Transverse colon (tissue), 4 donors: ENCODE data around the gene AGBL4. TPM values are rescaled to one million over a fixed set of nuclear protein-coding genes. Genes with fewer than 3 reads are reported as not detected.
A peak's percentile ranks its signal among the peaks of the same experiment; 100 is the strongest.

ENCODE experiments used
- DNase-seq: peaks from one replicate; pipeline ENCODE4 v3.0.0-alpha.2; 2019
- H3K27ac ChIP-seq, 4 donors: fragments of 200-600 bp; sonication (generic); 2 replicates each; pipeline ENCODE4 v1.5.1; 2016 to 2018; ENCODE audit warnings: inconsistent platforms in 4 of 4
- H3K27me3 ChIP-seq: fragments of 200-600 bp; sonication (generic); 2 replicates; pipeline ENCODE4 v1.5.1; 2017; ENCODE audit warnings: inconsistent platforms
- H3K36me3 ChIP-seq, 4 donors: fragments of 200-600 bp; sonication (generic); 2 replicates each; pipeline ENCODE4 v1.5.1; 2017 to 2019; ENCODE audit warnings: inconsistent platforms in 4 of 4
- H3K4me1 ChIP-seq, 4 donors: fragments of 200-600 bp; sonication (generic); 2 replicates each; pipeline ENCODE4 v1.5.1; 2017 to 2020; ENCODE audit warnings: inconsistent platforms in 4 of 4
- H3K4me3 ChIP-seq, 4 donors: fragments of 200-600 bp; sonication (generic); 1 replicate in 1 of 4; 2 replicates in 3 of 4; pipeline versions ENCODE4 v1.5.1 to v1.6.1; 2017 to 2019; ENCODE audit warnings: inconsistent platforms in 4 of 4
- H3K9me3 ChIP-seq, 2 donors: fragments of 200-600 bp; sonication (generic); 2 replicates each; pipeline ENCODE4 v1.5.1; 2017 to 2019; ENCODE audit warnings: inconsistent platforms in 2 of 2
- EP300 ChIP-seq: sonication (generic); formaldehyde crosslinking; IDR thresholded peaks from one replicate; pipeline ENCODE4 v1.6.1; 2017; ENCODE audit warnings: antibody characterized with exemption, low read depth
- POLR2A ChIP-seq: fragments of 450-650 bp; IDR thresholded peaks from one replicate; pipeline ENCODE4 v1.6.1; 2016; ENCODE audit warnings: antibody characterized with exemption, mild to moderate bottlenecking, moderate library complexity
- POLR2AphosphoS5 ChIP-seq, 3 donors: sonication (generic); formaldehyde crosslinking; IDR thresholded peaks; one replicate each; pipeline ENCODE4 v1.6.1; 2016; ENCODE audit warnings: antibody characterized with exemption in 3 of 3
- WGBS, 2 donors: methylation state at CpG; one replicate each; pipeline ENCODE4 v1.1.5; 2018; ENCODE audit warnings: low coverage in 1 of 2; 5-methylcytosine and 5-hydroxymethylcytosine counted together
- in situ Hi-C, 4 donors: fragments of 200-750 bp; cut with MboI; loops; one replicate each; pipeline versions ENCODE4 v1.15.0 to v1.15.1; 2017; ENCODE audit warnings: low sequenced_read_pairs in 3 of 4, low pct_ligation_motif_present in 1 of 4, low pct_unique_long_range_greater_than_20kb in 1 of 4
- intact Hi-C: fragments of 100-400 bp; cut with DNase I; formaldehyde crosslinking; loops from one replicate; pipeline ENCODE4 v1.15.1; 2023; ENCODE audit warnings: low total_unique reads
- small RNA-seq, 4 donors: library from RNA; depleted of rRNA; stranded (forward); fragments of <200 nt; gene quantifications; one replicate each; pipeline ENCODE3, GENCODE V24; 2016
- total RNA-seq, 4 donors: library from RNA; depleted of rRNA; stranded (reverse); fragments of >200 nt; gene quantifications; one replicate each; pipeline ENCODE4 v1.1.0, GENCODE V29; 2016
- TF ChIP-seq, protein P1 (sequence below), 5 experiments: fragments of 200-600 bp in 3 of 5; fragments of 450-650 bp in 2 of 5; sonication (generic) in 3 of 5; IDR thresholded peaks; 1 replicate in 2 of 5; 2 replicates in 3 of 5; pipeline ENCODE4 v1.5.1; 2016 to 2017; ENCODE audit warnings: antibody characterized with exemption in 5 of 5, inconsistent platforms in 3 of 5, mild to moderate bottlenecking in 2 of 5, moderate library complexity in 1 of 5

Gene AGBL4
- total RNA-seq, 4 donors from 2014 or later = 0.82 TPM; not detected in 3

DNA sequence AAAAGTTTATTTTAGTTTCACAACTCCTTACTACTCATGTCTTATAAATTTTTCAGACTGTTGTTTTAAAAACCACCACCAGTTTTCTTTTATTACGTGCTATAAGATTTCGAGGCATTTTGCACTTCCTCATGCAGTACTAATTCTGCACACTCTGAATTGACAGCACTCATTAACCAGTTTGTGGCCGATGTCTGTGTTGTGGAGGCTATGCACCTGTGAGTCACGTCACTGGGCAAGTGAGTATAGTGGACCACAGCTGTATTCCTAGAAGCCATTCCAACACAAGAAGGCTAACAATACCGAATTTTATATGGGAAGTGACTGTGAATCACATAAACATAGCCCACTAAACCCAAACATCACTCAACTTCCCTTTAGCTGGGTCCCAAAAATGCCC, 1530.7 kb downstream of the AGBL4 start:
- 27 to 36% methylated on average over 2 to 5 of the region's 5 CpGs for WGBS, 2 donors
- Histone ChIP-seq H3K36me3 (no peaks in the 10 kb centered on the region), H3K27ac (peak overlapping the region in 1 of 4 donors; percentile 46), H3K4me3 (no peak overlapping the region), H3K27me3 (no peaks in the 10 kb centered on the region), H3K4me1 (peaks cover 7 to 31% (median 19%) of the 10 kb centered on the region in 4 donors), H3K9me3 (no peaks in the 10 kb centered on the region)
- in situ Hi-C loops (no loop called here), intact Hi-C loops (no loop called here)
- no peak for TF ChIP-seq POLR2A
- TF ChIP-seq, protein P1, sequence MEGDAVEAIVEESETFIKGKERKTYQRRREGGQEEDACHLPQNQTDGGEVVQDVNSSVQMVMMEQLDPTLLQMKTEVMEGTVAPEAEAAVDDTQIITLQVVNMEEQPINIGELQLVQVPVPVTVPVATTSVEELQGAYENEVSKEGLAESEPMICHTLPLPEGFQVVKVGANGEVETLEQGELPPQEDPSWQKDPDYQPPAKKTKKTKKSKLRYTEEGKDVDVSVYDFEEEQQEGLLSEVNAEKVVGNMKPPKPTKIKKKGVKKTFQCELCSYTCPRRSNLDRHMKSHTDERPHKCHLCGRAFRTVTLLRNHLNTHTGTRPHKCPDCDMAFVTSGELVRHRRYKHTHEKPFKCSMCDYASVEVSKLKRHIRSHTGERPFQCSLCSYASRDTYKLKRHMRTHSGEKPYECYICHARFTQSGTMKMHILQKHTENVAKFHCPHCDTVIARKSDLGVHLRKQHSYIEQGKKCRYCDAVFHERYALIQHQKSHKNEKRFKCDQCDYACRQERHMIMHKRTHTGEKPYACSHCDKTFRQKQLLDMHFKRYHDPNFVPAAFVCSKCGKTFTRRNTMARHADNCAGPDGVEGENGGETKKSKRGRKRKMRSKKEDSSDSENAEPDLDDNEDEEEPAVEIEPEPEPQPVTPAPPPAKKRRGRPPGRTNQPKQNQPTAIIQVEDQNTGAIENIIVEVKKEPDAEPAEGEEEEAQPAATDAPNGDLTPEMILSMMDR (IDR thresholded peaks at IDR 0.05) = peak in 3 of 5 experiments; percentile 18 to 42 (median 28)
- DNase-seq = peak; percentile 15

DNA sequence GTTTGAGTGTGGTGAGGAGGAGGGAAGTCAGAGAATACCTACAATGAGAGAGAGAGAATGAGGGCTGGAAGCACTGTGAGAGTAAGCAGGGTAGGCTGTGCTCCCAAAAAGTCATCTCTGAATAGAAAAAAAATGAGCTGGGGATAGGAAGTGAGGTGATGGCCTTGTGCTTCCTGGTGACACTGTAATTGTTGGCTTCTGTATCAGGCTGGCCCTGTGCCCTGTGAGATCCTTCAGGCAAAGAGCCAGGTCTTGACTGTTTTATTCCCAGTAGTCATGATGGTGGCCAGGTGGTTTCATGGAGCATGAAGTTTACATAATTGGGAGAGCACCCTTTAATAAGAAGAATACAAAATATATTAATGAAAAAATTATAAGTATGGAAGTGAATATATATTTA, 1531.4 kb downstream of the AGBL4 start:
- peak in 2 of 3 donors; percentile 21 to 35 for TF ChIP-seq POLR2AphosphoS5 (IDR thresholded peaks at IDR 0.05)
- TF ChIP-seq, protein P1 (IDR thresholded peaks at IDR 0.05) = no peak
- no peak overlapping the region for H3K27ac ChIP-seq
- intact Hi-C loops = no loop called here
- no peaks in the 10 kb centered on the region for H3K27me3 ChIP-seq
- no peaks in the 10 kb centered on the region for H3K9me3 ChIP-seq
- peaks cover 7 to 30% (median 18%) of the 10 kb centered on the region in 4 donors for H3K4me1 ChIP-seq
- H3K36me3 ChIP-seq = no peaks in the 10 kb centered on the region
- no peak overlapping the region for H3K4me3 ChIP-seq
- in situ Hi-C loops = no loop called here
- DNase-seq = peak; percentile 73

DNA sequence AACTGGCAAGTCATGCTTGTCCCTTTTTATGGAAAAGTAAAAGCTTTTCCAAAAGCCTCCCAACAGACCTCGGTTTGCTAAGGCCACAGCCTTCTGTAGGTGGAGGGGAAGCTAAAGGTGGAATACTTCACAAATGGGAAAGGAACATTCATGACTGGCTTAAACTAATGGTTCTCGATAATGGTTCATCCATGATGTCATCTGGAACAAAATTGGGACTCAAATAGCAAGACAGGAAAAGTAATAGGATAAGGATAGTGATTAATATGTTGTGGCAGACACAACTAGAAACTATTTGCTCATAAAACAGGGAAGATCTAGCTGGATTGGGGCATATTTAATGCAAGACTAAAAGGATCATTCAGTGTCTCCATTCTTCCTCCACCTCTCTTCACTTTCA, 1535.0 kb downstream of the AGBL4 start:
- H3K36me3 ChIP-seq = no peaks in the 10 kb centered on the region
- no peak for DNase-seq
- in situ Hi-C loops (no loop called here), intact Hi-C loops (no loop called here)
- no peaks in the 10 kb centered on the region for H3K27me3 ChIP-seq
- peaks cover under 1 to 19% (median 8%) of the 10 kb centered on the region in 4 donors for H3K4me1 ChIP-seq
- no peak overlapping the region for H3K4me3 ChIP-seq
- H3K9me3 ChIP-seq = no peaks in the 10 kb centered on the region
- 69 to 82% methylated on average over 2 of the region's 2 CpGs for WGBS, 2 donors
- TF ChIP-seq EP300 (no peak), POLR2A (no peak), POLR2AphosphoS5 (IDR thresholded peaks at IDR 0.05) (no peak)
- TF ChIP-seq, protein P1 (IDR thresholded peaks at IDR 0.05) = no peak
- H3K27ac ChIP-seq = no peak overlapping the region

Small RNAs within 50 kb of the gene (small RNA-seq; reads per million reads assigned to genes)
- 0 reads per million in 4 donors for gene AL390023.1

Other genes starting within 250 kb of the AGBL4 start
- gene ELAVL4, start 85.0 kb upstream of the AGBL4 start, total RNA-seq = under 1 TPM in 2 of 4 donors, not detected in 2; 0.55 to 0.64 TPM